Measurements from ENCODE around the gene GSTM5.

GSTM5 gene

DNA sequence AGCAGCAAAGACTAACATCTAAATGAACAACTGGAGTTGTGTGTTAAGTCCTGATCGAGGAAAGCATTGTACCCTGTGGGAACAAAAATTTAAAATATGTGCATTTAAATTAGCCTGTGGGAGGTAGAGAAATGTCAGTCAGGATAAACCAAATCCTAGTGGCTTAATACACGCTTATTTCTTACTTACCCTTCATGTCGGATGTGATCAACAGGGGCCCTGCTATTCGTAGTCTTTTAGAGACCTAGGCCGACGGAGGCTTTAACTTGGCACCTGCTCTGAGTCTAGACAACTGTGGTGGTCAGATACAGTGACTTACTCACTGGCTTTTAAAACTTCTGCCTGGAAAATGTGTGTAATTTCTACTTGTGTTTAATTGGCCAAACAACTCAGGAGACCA lies 18.6 kb downstream of the GSTM5 start:
- Histone ChIP-seq H3K4me1 (ENCODE audit: low read length) (no peaks in the 10 kb centered on the region), H3K27ac (ENCODE audit: low read length) (no peak overlapping the region), H4K20me1 (ENCODE audit: insufficient read depth, low read length) (no peaks in the 10 kb centered on the region), H3K79me2 (ENCODE audit: low read length) (no peaks in the 10 kb centered on the region), H3K27me3 (ENCODE audit: low read depth, low read length) (no peaks in the 10 kb centered on the region), H3K4me3 (ENCODE audit: low read length) (no peak overlapping the region), H3K9ac (ENCODE audit: low read length) (no peak overlapping the region), H3K4me2 (ENCODE audit: low read length) (no peak overlapping the region), H3K9me3 (ENCODE audit: insufficient read depth, low read length) (no peaks in the 10 kb centered on the region), H2AFZ (ENCODE audit: low read depth, low read length) (no peak overlapping the region), H3K36me3 (replicated peaks; ENCODE audit: low read depth, low read length) (no peaks in the 10 kb centered on the region)
- TF ChIP-seq, protein P1, sequence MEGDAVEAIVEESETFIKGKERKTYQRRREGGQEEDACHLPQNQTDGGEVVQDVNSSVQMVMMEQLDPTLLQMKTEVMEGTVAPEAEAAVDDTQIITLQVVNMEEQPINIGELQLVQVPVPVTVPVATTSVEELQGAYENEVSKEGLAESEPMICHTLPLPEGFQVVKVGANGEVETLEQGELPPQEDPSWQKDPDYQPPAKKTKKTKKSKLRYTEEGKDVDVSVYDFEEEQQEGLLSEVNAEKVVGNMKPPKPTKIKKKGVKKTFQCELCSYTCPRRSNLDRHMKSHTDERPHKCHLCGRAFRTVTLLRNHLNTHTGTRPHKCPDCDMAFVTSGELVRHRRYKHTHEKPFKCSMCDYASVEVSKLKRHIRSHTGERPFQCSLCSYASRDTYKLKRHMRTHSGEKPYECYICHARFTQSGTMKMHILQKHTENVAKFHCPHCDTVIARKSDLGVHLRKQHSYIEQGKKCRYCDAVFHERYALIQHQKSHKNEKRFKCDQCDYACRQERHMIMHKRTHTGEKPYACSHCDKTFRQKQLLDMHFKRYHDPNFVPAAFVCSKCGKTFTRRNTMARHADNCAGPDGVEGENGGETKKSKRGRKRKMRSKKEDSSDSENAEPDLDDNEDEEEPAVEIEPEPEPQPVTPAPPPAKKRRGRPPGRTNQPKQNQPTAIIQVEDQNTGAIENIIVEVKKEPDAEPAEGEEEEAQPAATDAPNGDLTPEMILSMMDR (IDR thresholded peaks at IDR 0.05; ENCODE audit: low read depth, low read length), result no peak
- TF ChIP-seq EZH2phosphoT487 (IDR thresholded peaks at IDR 0.05; ENCODE audit: low read depth), result no peak

DNA sequence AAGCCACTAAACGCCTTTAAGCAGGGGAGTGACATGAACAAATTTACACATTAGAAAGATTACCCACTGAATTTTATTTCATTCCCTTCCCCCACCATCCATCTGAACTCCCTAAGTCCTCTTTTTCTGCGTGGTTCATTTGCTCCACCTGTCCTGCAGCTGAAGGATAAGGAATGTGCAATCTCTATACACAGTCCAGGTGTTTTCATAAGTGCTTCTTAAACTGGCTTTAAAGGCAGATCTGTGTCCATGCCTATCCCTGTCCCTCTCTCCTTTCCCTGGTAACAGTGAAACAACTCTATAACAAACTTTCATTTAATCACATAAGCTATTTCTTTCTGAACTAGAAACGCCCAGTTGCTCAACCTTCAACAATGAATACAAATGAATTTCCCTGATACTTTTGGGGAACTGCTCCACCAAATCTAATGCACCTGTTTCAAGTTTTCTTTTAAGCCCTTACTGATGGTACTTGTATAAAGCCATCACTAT lies 20.4 kb downstream of the GSTM5 start:
- Histone ChIP-seq H3K9me3 (ENCODE audit: insufficient read depth, low read length) (no peaks in the 10 kb centered on the region), H3K27me3 (ENCODE audit: low read depth, low read length) (peaks cover 8% of the 10 kb centered on the region; the same call in 1 of the 2 replicates), H3K4me1 (ENCODE audit: low read length) (no peaks in the 10 kb centered on the region), H3K9ac (ENCODE audit: low read length) (no peak overlapping the region), H3K4me3 (ENCODE audit: low read length) (no peak overlapping the region), H3K79me2 (ENCODE audit: low read length) (no peaks in the 10 kb centered on the region), H3K27ac (ENCODE audit: low read length) (no peak overlapping the region), H2AFZ (ENCODE audit: low read depth, low read length) (no peak overlapping the region), H3K4me2 (ENCODE audit: low read length) (no peak overlapping the region), H3K36me3 (replicated peaks; ENCODE audit: low read depth, low read length) (no peaks in the 10 kb centered on the region), H4K20me1 (ENCODE audit: insufficient read depth, low read length) (no peaks in the 10 kb centered on the region)
- TF ChIP-seq EZH2phosphoT487 (IDR thresholded peaks at IDR 0.05; ENCODE audit: low read depth), result no peak
- TF ChIP-seq, protein P1 (IDR thresholded peaks at IDR 0.05; ENCODE audit: low read depth, low read length), result no peak

DNA sequence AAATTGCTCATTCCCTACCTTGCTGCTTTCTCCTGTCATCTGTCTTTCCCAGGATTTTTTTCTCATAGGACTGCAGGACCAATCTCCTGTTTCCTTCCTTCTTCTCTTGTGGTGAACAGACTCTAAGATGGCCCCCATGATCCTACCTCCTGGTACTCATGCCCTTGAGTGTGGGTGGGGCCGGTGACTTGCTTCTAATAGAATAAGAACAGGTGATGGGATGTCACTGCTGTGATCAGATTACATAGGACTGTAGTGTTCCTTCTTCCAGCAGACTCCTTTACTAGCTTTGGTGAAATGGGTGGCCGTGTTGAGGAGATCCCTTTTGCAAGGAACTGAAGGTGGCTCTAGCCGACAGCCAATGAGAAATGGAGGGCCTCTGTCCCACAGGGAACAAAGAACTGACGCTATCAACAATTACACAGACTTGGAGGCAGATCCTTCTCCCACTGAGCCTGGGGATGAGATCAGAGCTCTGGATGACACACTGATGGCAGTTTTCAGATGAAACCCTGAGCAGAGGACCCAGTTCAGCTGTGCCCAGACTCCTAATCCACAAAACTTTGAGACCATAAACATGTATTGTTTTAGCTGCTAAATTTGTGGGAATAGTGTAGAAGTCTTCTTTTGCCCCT lies 21.3 kb downstream of the GSTM5 start:
- H3K9me3 ChIP-seq (ENCODE audit: insufficient read depth, low read length), result no peaks in the 10 kb centered on the region
- no peak overlapping the region for H3K4me3 ChIP-seq (ENCODE audit: low read length)
- H3K27ac ChIP-seq (ENCODE audit: low read length), result no peak overlapping the region
- H3K27me3 ChIP-seq (ENCODE audit: low read depth, low read length), result peaks cover 8% of the 10 kb centered on the region; the same call in 1 of the 2 replicates
- H3K9ac ChIP-seq (ENCODE audit: low read length), result no peak overlapping the region
- H4K20me1 ChIP-seq (ENCODE audit: insufficient read depth, low read length), result no peaks in the 10 kb centered on the region
- H3K36me3 ChIP-seq (replicated peaks; ENCODE audit: low read depth, low read length), result no peaks in the 10 kb centered on the region
- no peak overlapping the region for H3K4me2 ChIP-seq (ENCODE audit: low read length)
- H3K4me1 ChIP-seq (ENCODE audit: low read length), result no peaks in the 10 kb centered on the region
- H2AFZ ChIP-seq (ENCODE audit: low read depth, low read length), result no peak overlapping the region
- TF ChIP-seq, protein P1 (IDR thresholded peaks at IDR 0.05; ENCODE audit: low read depth, low read length), result no peak
- no peak for TF ChIP-seq EZH2phosphoT487 (IDR thresholded peaks at IDR 0.05; ENCODE audit: low read depth)
- H3K79me2 ChIP-seq (ENCODE audit: low read length), result no peaks in the 10 kb centered on the region

DNA sequence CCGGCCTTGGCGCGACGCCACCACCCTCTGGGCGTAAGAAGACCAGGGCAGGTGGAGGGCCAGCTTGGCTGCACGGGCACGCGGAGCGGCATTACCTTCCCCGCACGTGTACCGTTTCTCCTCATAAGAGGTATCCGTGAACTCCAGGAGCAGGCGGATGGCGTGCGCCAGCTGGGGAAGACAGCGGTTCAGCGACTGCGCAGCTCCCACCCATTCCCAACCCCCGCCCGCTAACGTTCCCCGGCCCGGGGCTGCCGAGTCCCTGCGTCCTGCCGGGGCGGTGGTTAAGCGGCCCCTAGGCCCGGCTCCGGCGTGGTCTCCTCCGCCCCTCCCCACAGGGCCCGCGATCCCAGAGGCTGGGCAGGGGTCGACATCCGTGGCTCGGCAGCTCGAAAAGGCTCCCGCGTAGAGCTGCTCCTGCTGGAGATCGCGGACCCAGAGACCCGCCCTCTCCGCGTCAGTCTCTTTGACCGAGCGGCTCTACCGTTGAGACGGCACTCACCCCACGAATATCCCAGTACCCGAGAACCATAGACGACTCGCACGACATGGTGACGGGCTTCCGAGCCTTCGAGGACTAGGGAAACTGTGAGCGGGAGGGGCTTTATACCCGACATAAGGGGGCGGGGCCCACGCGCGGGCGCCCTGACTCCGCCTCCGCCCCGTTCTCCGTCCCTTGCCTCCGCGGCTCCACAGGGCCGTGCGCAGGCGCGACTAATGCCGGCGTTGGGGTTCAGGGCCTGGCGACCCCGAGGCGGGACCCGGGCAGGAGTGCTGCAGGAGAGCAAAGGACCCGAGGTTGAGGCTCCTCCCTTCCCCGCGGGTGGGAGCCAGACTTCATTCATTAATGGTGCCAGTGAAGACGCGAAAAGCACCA lies 27.9 kb downstream of the GSTM5 start:
- Histone ChIP-seq H3K9ac (ENCODE audit: low read length) (no peak overlapping the region), H3K9me3 (ENCODE audit: insufficient read depth, low read length) (no peaks in the 10 kb centered on the region), H3K36me3 (replicated peaks; ENCODE audit: low read depth, low read length) (no peaks in the 10 kb centered on the region), H3K4me1 (ENCODE audit: low read length) (no peaks in the 10 kb centered on the region), H3K4me2 (ENCODE audit: low read length) (no peak overlapping the region), H2AFZ (ENCODE audit: low read depth, low read length) (no peak overlapping the region), H3K4me3 (ENCODE audit: low read length) (no peak overlapping the region), H4K20me1 (ENCODE audit: insufficient read depth, low read length) (no peaks in the 10 kb centered on the region), H3K27ac (ENCODE audit: low read length) (no peak overlapping the region), H3K79me2 (ENCODE audit: low read length) (no peaks in the 10 kb centered on the region), H3K27me3 (ENCODE audit: low read depth, low read length) (peaks cover 8% of the 10 kb centered on the region; the same call in 1 of the 2 replicates)
- TF ChIP-seq, protein P1 (IDR thresholded peaks at IDR 0.05; ENCODE audit: low read depth, low read length), result no peak
- TF ChIP-seq EZH2phosphoT487 (IDR thresholded peaks at IDR 0.05; ENCODE audit: low read depth), result no peak
